ENCODE data around the gene TTC21A.

Gene TTC21A

DNA sequence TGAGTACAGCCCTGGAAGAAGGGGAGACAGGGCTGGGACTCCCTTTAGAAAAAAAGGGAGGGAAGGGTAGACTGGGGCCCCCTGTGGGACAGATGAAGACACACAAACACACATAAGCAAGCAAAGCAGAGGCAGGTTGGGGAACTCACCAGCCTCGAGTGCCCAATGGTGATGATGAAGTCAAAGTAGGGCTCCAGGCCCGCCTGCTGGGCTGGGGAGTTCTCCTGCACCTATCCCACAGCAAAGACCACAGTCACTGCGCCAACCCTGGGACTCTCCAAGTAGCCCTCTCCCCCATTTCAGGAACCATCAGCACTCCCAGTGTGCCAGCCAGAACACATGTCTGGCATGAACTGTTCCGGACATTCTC lies 4.2 kb upstream of the TTC21A start:
- TF ChIP-seq TCF12 (IDR thresholded peaks at IDR 0.05; ENCODE audit: low read depth) (no peak), CREB1 (IDR thresholded peaks at IDR 0.05; ENCODE audit: low read depth) (no peak), ZBTB7A (IDR thresholded peaks at IDR 0.05; ENCODE audit: low read depth) (no peak), CEBPB (IDR thresholded peaks at IDR 0.05) (no peak), REST (IDR thresholded peaks at IDR 0.05; ENCODE audit: low read depth) (no peak), YY1 (IDR thresholded peaks at IDR 0.05; ENCODE audit: low read depth) (no peak), EGR1 (IDR thresholded peaks at IDR 0.05) (no peak), TEAD4 (IDR thresholded peaks at IDR 0.05) (no peak), NFIC (IDR thresholded peaks at IDR 0.05) (no peak), EP300 (IDR thresholded peaks at IDR 0.05; ENCODE audit: borderline replicate concordance) (no peak), FOXM1 (IDR thresholded peaks at IDR 0.05; ENCODE audit: borderline replicate concordance, low read depth) (no peak)
- TF ChIP-seq, protein P1, sequence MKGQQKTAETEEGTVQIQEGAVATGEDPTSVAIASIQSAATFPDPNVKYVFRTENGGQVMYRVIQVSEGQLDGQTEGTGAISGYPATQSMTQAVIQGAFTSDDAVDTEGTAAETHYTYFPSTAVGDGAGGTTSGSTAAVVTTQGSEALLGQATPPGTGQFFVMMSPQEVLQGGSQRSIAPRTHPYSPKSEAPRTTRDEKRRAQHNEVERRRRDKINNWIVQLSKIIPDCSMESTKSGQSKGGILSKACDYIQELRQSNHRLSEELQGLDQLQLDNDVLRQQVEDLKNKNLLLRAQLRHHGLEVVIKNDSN (IDR thresholded peaks at IDR 0.05): no peak
- TF ChIP-seq, protein P2, sequence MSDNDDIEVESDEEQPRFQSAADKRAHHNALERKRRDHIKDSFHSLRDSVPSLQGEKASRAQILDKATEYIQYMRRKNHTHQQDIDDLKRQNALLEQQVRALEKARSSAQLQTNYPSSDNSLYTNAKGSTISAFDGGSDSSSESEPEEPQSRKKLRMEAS (IDR thresholded peaks at IDR 0.05): no peak

DNA sequence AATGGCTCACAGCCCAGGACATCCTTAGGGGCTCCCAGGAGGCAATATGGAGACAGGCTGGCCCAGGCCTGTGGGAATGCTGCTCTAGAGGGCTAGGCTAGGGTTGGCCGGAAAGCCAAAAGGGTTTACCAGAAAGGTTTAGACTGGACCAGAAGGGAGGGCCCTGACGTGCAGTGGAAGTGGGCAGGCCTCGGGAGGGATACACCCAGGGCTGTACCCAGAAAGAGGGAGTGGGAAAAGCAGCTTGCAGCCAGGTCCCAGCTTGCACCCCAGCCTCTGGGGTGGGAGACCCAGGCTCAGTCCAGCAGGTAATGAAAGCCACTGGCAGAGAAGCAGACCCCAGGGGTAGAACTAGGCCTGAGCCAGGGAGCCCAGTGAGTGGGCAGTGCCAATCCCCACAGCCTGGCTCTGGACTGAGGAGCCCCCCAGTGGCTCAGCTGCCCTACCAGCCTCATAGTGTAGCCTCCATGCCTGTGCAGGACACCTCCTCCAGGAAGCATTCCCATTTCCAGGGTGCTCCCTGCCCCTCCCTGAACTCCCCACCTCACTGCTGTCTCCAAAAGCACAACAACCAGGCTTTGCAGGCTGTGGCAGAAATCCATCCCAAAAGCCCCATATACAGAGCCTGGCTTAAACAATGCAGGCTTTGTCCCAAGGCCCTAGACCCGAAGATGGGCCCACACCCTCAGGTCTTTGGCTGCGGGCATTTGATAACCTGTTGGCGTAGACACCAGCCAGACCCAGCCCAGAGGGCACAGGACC lies 3.5 kb upstream of the TTC21A start:
- TF ChIP-seq EP300 (IDR thresholded peaks at IDR 0.05; ENCODE audit: borderline replicate concordance): no peak
- no peak for TF ChIP-seq TEAD4 (IDR thresholded peaks at IDR 0.05)
- TF ChIP-seq CEBPB (IDR thresholded peaks at IDR 0.05): no peak
- TF ChIP-seq TAF1 (IDR thresholded peaks at IDR 0.05; ENCODE audit: low read depth): no peak
- TF ChIP-seq FOXM1 (IDR thresholded peaks at IDR 0.05; ENCODE audit: borderline replicate concordance, low read depth): no peak
- TF ChIP-seq EGR1 (IDR thresholded peaks at IDR 0.05): no peak
- TF ChIP-seq, protein P1 (IDR thresholded peaks at IDR 0.05): no peak
- TF ChIP-seq, protein P2 (IDR thresholded peaks at IDR 0.05): no peak

DNA sequence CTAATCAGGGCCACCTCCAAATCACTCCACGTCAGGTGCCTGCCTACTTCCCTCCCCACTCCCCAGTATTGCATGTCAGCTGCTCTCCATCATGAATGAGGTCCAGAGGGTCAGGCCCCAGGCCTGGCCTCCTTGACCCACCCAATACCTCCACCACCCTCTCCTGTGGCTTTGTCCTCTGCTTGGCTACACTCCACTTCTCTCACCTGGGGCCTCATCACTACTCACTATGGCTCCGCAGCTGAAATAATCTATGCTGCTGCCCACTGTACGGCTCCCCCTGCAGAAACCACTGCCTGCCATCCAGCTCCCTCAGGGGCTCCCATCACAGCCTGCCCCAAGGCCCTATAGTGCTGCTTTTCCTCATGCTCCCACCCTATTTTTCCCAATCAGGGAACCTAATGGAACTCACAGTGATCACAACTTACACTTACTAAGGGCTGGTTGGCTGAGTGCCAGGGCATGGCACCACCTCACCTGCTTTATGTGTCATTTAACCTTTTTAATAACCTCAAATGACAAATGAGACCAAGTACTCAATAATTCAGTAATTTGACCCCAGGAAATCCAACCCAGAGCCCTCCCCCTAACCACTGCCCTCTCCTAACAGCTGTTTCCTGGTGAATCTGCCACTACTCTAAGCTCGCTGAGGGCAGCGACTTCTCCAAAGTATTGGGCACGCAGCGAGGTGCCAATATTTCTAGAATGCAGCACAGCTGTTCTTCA lies 2.4 kb upstream of the TTC21A start:
- TF ChIP-seq NFIC (IDR thresholded peaks at IDR 0.05) (peak; percentile 63), ZBTB7A (IDR thresholded peaks at IDR 0.05; ENCODE audit: low read depth) (no peak)

GRCh38 chr3:39105687-39106063 lies 1.8 kb upstream of the TTC21A start:
- TF ChIP-seq REST (IDR thresholded peaks at IDR 0.05; ENCODE audit: low read depth) (no peak), ZBTB7A (IDR thresholded peaks at IDR 0.05; ENCODE audit: low read depth) (no peak), YY1 (IDR thresholded peaks at IDR 0.05; ENCODE audit: low read depth) (no peak), TCF12 (IDR thresholded peaks at IDR 0.05; ENCODE audit: low read depth) (no peak), EGR1 (IDR thresholded peaks at IDR 0.05) (no peak), CEBPB (IDR thresholded peaks at IDR 0.05) (no peak), CREB1 (IDR thresholded peaks at IDR 0.05; ENCODE audit: low read depth) (no peak), TAF1 (IDR thresholded peaks at IDR 0.05; ENCODE audit: low read depth) (no peak), FOXM1 (IDR thresholded peaks at IDR 0.05; ENCODE audit: borderline replicate concordance, low read depth) (no peak), EP300 (IDR thresholded peaks at IDR 0.05; ENCODE audit: borderline replicate concordance) (no peak), NFIC (IDR thresholded peaks at IDR 0.05) (no peak), RAD21 (IDR thresholded peaks at IDR 0.05; ENCODE audit: low read depth) (no peak), TEAD4 (IDR thresholded peaks at IDR 0.05) (no peak)
- TF ChIP-seq, protein P2 (IDR thresholded peaks at IDR 0.05): no peak
- TF ChIP-seq, protein P1 (IDR thresholded peaks at IDR 0.05): no peak

DNA sequence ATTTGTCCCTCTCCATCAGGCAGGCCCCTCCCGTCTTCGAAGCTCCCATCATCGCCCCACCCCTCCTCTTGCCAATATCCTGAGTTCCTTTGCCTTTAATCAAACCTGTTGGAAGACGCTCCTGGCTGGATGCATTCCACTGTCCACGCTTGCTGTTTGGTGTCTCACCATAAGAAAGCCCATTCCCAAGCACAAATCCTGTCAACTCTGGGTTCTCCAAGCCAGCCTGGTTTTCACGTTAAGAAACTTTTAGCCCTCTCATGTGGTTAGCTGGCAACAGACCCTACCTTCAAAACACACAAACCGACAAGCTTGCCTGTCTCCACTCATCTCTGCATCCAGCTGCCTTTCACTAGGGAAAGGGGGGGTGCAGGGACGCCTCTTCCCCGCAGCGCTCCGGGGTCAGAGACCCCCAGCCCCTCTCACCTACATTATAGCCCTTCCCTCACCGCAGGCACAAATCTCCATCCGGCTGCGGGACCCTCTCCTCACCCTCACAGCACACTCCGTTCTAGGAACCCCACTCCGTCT lies 1.1 kb upstream of the TTC21A start:
- no peak for TF ChIP-seq TEAD4 (IDR thresholded peaks at IDR 0.05)
- no peak for TF ChIP-seq TCF12 (IDR thresholded peaks at IDR 0.05; ENCODE audit: low read depth)
- TF ChIP-seq NFIC (IDR thresholded peaks at IDR 0.05): no peak
- no peak for TF ChIP-seq FOXM1 (IDR thresholded peaks at IDR 0.05; ENCODE audit: borderline replicate concordance, low read depth)
- TF ChIP-seq CREB1 (IDR thresholded peaks at IDR 0.05; ENCODE audit: low read depth): no peak
